ENCODE measurements around the gene MAP3K21. TPM values are rescaled to one million over a fixed set of nuclear protein-coding genes. Genes with fewer than 3 reads are reported as not detected.

MAP3K21 gene
- total and polyA plus RNA-seq, 9 of the 15 experiments (the other 6 are each of a cell fraction or from before 2014, with no cell fraction given) = 0.23 to 0.86 (median 0.49) TPM

DNA sequence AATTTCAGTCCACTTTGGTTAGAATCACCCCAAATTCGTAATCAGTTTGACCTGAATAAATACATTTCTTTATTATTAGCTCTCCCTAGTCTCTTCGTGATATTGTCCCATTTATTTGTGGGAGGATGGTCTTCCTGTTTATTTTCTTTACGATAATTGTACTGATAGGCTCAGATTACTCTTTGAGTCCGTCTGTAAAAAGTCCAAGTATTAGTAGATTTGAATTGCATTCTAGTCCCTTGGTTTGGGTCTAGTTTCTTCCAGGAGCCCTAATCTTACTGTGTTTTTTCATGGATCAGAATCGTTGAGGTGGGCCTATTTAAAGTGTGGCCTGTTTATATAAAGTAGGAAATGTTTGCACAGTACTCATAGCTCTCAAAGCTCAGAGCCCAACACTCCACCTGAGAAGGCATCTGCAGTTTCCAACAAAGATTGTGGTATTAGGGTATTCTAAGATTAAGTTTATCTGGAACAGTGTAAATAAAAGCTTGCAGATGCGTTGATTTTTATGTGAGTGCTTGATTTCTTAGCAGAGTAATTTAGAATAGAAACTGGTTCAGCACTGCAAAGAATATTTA lies 33.1 kb downstream of the MAP3K21 start (continued):
- TF ChIP-seq MGA (IDR thresholded peaks at IDR 0.05) = no peak
- TF ChIP-seq RNF2 (IDR thresholded peaks at IDR 0.05) = no peak
- TF ChIP-seq ZNF354B (CRISPR knock-in tag; IDR thresholded peaks at IDR 0.05) = no peak
- TF ChIP-seq, protein P1, sequence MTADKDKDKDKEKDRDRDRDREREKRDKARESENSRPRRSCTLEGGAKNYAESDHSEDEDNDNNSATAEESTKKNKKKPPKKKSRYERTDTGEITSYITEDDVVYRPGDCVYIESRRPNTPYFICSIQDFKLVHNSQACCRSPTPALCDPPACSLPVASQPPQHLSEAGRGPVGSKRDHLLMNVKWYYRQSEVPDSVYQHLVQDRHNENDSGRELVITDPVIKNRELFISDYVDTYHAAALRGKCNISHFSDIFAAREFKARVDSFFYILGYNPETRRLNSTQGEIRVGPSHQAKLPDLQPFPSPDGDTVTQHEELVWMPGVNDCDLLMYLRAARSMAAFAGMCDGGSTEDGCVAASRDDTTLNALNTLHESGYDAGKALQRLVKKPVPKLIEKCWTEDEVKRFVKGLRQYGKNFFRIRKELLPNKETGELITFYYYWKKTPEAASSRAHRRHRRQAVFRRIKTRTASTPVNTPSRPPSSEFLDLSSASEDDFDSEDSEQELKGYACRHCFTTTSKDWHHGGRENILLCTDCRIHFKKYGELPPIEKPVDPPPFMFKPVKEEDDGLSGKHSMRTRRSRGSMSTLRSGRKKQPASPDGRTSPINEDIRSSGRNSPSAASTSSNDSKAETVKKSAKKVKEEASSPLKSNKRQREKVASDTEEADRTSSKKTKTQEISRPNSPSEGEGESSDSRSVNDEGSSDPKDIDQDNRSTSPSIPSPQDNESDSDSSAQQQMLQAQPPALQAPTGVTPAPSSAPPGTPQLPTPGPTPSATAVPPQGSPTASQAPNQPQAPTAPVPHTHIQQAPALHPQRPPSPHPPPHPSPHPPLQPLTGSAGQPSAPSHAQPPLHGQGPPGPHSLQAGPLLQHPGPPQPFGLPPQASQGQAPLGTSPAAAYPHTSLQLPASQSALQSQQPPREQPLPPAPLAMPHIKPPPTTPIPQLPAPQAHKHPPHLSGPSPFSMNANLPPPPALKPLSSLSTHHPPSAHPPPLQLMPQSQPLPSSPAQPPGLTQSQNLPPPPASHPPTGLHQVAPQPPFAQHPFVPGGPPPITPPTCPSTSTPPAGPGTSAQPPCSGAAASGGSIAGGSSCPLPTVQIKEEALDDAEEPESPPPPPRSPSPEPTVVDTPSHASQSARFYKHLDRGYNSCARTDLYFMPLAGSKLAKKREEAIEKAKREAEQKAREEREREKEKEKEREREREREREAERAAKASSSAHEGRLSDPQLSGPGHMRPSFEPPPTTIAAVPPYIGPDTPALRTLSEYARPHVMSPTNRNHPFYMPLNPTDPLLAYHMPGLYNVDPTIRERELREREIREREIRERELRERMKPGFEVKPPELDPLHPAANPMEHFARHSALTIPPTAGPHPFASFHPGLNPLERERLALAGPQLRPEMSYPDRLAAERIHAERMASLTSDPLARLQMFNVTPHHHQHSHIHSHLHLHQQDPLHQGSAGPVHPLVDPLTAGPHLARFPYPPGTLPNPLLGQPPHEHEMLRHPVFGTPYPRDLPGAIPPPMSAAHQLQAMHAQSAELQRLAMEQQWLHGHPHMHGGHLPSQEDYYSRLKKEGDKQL (CRISPR knock-in tag; IDR thresholded peaks at IDR 0.05; ENCODE audit: borderline replicate concordance) = no peak
- no peak for TF ChIP-seq NCOR1 (IDR thresholded peaks at IDR 0.05)
- no peak for TF ChIP-seq MNT (conservative IDR thresholded peaks at IDR 0.05)
